HG03520 (cell line): ENCODE data around the gene RGS10.

ENCODE experiments used
- ATAC-seq: cut with Tn5 transposase; IDR thresholded peaks from one replicate; pipeline ENCODE4 v1.9.1; 2021; ENCODE audit warnings: mild to moderate bottlenecking, moderate library complexity; ENCODE audit not compliant: unreplicated experiment

The RGS10 gene

DNA sequence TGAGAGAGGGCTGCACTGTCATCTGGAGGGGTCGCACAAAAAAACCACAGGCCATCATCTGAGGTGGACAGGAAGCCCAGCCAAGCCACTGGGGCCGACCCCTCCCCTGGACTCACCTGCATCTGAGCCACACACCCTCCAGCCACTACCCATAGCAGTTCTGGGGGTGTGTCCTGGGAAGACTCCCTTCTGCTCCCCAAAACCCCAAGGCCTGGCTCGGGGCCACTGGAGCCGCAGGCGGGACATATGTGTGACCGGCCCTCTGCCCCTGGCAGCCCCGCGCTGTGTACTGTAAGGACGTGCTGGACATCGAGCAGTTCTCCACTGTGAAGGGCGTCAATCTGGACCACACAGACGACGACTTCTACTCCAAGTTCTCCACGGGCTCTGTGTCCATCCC, 90.1 kb downstream of the RGS10 start:
- ATAC-seq: no peak

DNA sequence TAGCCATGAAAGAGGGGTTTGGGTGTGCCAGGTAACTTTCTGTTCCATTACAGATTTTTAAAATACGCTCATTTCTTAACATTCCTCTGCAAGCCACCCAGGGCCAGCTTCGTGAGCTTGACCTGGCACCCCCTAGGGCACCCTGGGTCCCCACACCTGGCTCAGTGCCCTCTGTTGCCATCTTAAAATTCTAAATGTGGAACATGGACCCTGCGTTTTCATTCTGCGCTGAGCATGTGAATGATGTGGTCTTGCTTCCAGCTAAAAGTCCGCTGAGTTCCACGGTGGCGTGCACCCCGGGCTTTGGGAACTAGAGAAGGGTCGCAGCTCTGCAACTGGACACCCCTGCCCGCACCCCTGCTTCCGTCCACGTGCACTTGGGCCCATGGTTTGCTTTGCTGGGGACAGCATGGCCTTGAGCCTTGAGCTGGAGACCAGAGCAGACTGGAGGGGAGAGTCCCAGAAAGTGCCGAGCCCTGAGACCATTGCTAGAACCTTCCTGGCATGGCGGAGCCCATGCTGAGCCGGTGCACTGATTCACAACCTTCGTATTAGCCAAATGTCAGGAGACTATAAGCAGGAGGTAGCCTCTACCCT, 91.1 kb downstream of the RGS10 start:
- no peak for ATAC-seq

GRCh38 chr10:119450606-119451299, 91.8 kb downstream of the RGS10 start:
- ATAC-seq: no peak
